Liver (tissue), 9 donors: ENCODE measurements around the gene PSMB9. TPM values are rescaled to one million over a fixed set of nuclear protein-coding genes. Genes with fewer than 3 reads are reported as not detected.

Experiments
- DNase-seq: peaks from one replicate; pipeline ENCODE4 v3.0.0-alpha.2; 2017; ENCODE audit warnings: low spot score
- H3K27ac ChIP-seq, 2 donors: one replicate each; pipeline ENCODE4 v1.7.0; 2013; ENCODE audit warnings: inconsistent platforms in 2 of 2, low read length in 2 of 2, control low read depth in 1 of 2, low read depth in 1 of 2, mild to moderate bottlenecking in 1 of 2
- H3K27me3 ChIP-seq, 4 donors: one replicate each; pipeline versions ENCODE4 v1.6.1 to v1.7.0; 2013; ENCODE audit warnings: low read length in 3 of 4, inconsistent platforms in 1 of 4, mild to moderate bottlenecking in 1 of 4, moderate library complexity in 1 of 4; ENCODE audit not compliant: control insufficient read depth in 4 of 4, insufficient read depth in 4 of 4
- H3K36me3 ChIP-seq, 4 donors: one replicate each; pipeline versions ENCODE4 v1.6.1 to v1.7.0; 2013; ENCODE audit warnings: low read length in 3 of 4, mild to moderate bottlenecking in 3 of 4, low read depth in 1 of 4, moderate library complexity in 1 of 4; ENCODE audit not compliant: control insufficient read depth in 4 of 4, insufficient read depth in 3 of 4
- H3K4me1 ChIP-seq, 4 donors: one replicate each; pipeline versions ENCODE4 v1.6.1 to v1.7.0; 2013; ENCODE audit warnings: low read length in 3 of 4, mild to moderate bottlenecking in 3 of 4, moderate library complexity in 1 of 4; ENCODE audit not compliant: control insufficient read depth in 4 of 4, insufficient read depth in 4 of 4
- H3K4me3 ChIP-seq, 3 donors: one replicate each; pipeline versions ENCODE4 v1.6.1 to v1.7.0; 2013; ENCODE audit warnings: low read length in 3 of 3, control low read depth in 1 of 3, low read depth in 1 of 3, mild to moderate bottlenecking in 1 of 3
- H3K9ac ChIP-seq, 2 donors: one replicate each; pipeline ENCODE4 v1.7.0; 2013; ENCODE audit warnings: low read length in 2 of 2, mild to moderate bottlenecking in 2 of 2, moderate library complexity in 2 of 2, control low read depth in 1 of 2, low read depth in 1 of 2
- H3K9me3 ChIP-seq, 4 donors: one replicate each; pipeline versions ENCODE4 v1.6.1 to v1.7.0; 2013; ENCODE audit warnings: low read length in 3 of 4; ENCODE audit not compliant: control insufficient read depth in 4 of 4
- CTCF ChIP-seq: fragments of 150-350 bp; IDR thresholded peaks from 2 replicates; pipeline ENCODE4 v1.5.1; 2017; ENCODE audit warnings: improper control_type of control experiment, low read depth, low read length; ENCODE audit not compliant: missing input control
- EGR1 ChIP-seq, 2 donors: IDR thresholded peaks; 2 replicates each; pipeline ENCODE4 v1.6.1; 2016 to 2018; ENCODE audit warnings: antibody characterized with exemption in 2 of 2, low read depth in 2 of 2
- FOXA1 ChIP-seq: IDR thresholded peaks from 2 replicates; pipeline ENCODE4 v1.6.1; 2016; ENCODE audit warnings: antibody characterized with exemption
- FOXA2 ChIP-seq: IDR thresholded peaks from 2 replicates; pipeline ENCODE4 v1.6.1; 2016; ENCODE audit warnings: antibody characterized with exemption
- GABPA ChIP-seq, 2 donors: IDR thresholded peaks in 1 of 2; conservative IDR thresholded peaks in 1 of 2; 2 replicates each; pipeline ENCODE4 v1.6.1; 2016; ENCODE audit warnings: antibody characterized with exemption in 2 of 2, mild to moderate bottlenecking in 1 of 2, moderate library complexity in 1 of 2
- HNF4A ChIP-seq, 2 donors: conservative IDR thresholded peaks; 2 replicates each; pipeline ENCODE4 v1.6.1; 2016; ENCODE audit warnings: antibody characterized with exemption in 2 of 2, mild to moderate bottlenecking in 2 of 2
- HNF4G ChIP-seq: IDR thresholded peaks from 2 replicates; pipeline ENCODE4 v1.6.1; 2016; ENCODE audit warnings: antibody characterized with exemption
- JUND ChIP-seq, 2 donors: IDR thresholded peaks; 2 replicates each; pipeline ENCODE4 v1.6.1; 2016; ENCODE audit warnings: antibody characterized with exemption in 2 of 2
- MAX ChIP-seq: IDR thresholded peaks from 2 replicates; pipeline ENCODE4 v1.6.1; 2016; ENCODE audit warnings: antibody characterized with exemption
- NR2F2 ChIP-seq: IDR thresholded peaks from 2 replicates; pipeline ENCODE4 v1.6.1; 2016; ENCODE audit warnings: antibody characterized with exemption
- RAD21 ChIP-seq, 2 donors: IDR thresholded peaks; 2 replicates each; pipeline ENCODE4 v1.6.1; 2016; ENCODE audit warnings: antibody characterized with exemption in 2 of 2, mild to moderate bottlenecking in 2 of 2
- RXRA ChIP-seq, 2 donors: IDR thresholded peaks; 2 replicates each; pipeline ENCODE4 v1.6.1; 2017 to 2018; ENCODE audit warnings: antibody characterized with exemption in 2 of 2, mild to moderate bottlenecking in 1 of 2
- SP1 ChIP-seq: IDR thresholded peaks from 2 replicates; pipeline ENCODE4 v1.6.1; 2018; ENCODE audit warnings: antibody characterized with exemption, mild to moderate bottlenecking
- TAF1 ChIP-seq: conservative IDR thresholded peaks from 2 replicates; pipeline ENCODE4 v1.6.1; 2016; ENCODE audit warnings: antibody characterized with exemption, mild to moderate bottlenecking
- YY1 ChIP-seq: IDR thresholded peaks from 2 replicates; pipeline ENCODE4 v1.6.1; 2016; ENCODE audit warnings: antibody characterized with exemption, mild to moderate bottlenecking
- ZBTB33 ChIP-seq: IDR thresholded peaks from 2 replicates; pipeline ENCODE4 v1.6.1; 2016; ENCODE audit warnings: antibody characterized with exemption
- WGBS: extraction: QIAGEN DNeasy Blood & Tissue Kit; methylation state at CpG from one replicate; pipeline ENCODE4 v1.1.7; 2013; 5-methylcytosine and 5-hydroxymethylcytosine counted together
- polyA plus RNA-seq, 2 donors: library from polyadenylated mRNA; stranded (reverse) in 1 of 2; unstranded in 1 of 2; fragments of 200-250 nt in 1 of 2; fragments of >200 nt in 1 of 2; fragmentation: Nextera tagmentation in 1 of 2; extraction: Ambion mirVana in 1 of 2; gene quantifications; one replicate each; pipeline versions ENCODE4 v1.2.1 to v1.2.3, GENCODE V29; 2013 to 2015
- total RNA-seq, 2 donors: library from RNA; depleted of rRNA; stranded (reverse); fragments of >200 nt; gene quantifications; one replicate each; pipeline ENCODE4 v1.2.3, GENCODE V29; 2014
- TF ChIP-seq, protein P1 (sequence below): IDR thresholded peaks from 2 replicates; pipeline ENCODE4 v1.6.1; 2016; ENCODE audit warnings: antibody characterized with exemption, mild to moderate bottlenecking
- TF ChIP-seq, protein P2 (sequence below): IDR thresholded peaks from 2 replicates; pipeline ENCODE4 v1.6.1; 2016; ENCODE audit warnings: antibody characterized with exemption
- donor health status: healthy.
- donor health status: healthy.
- donor health status: healthy.
- donor health status: healthy.
- donor health status: healthy.

Gene PSMB9
- total and polyA plus RNA-seq, 4 donors, result 11.7 to 31.6 (median 20.2) TPM

GRCh38 chr6:32807020-32807580, 46.9 kb upstream of the PSMB9 start:
- Histone ChIP-seq H3K9me3 (no peaks in the 10 kb centered on the region), H3K27ac (no peak overlapping the region)
- 82% methylated on average over 5 of the region's 5 CpGs for WGBS

More at GRCh38 chr6:32807020-32807580, 46.9 kb upstream of the PSMB9 start:
- DNase-seq, result no peak
- Histone ChIP-seq H3K9ac (no peak overlapping the region), H3K36me3 (no peaks in the 10 kb centered on the region), H3K4me3 (no peak overlapping the region), H3K27me3 (no peaks in the 10 kb centered on the region), H3K4me1 (no peaks in the 10 kb centered on the region)
- no peak for TF ChIP-seq MAX
- TF ChIP-seq, protein P1, sequence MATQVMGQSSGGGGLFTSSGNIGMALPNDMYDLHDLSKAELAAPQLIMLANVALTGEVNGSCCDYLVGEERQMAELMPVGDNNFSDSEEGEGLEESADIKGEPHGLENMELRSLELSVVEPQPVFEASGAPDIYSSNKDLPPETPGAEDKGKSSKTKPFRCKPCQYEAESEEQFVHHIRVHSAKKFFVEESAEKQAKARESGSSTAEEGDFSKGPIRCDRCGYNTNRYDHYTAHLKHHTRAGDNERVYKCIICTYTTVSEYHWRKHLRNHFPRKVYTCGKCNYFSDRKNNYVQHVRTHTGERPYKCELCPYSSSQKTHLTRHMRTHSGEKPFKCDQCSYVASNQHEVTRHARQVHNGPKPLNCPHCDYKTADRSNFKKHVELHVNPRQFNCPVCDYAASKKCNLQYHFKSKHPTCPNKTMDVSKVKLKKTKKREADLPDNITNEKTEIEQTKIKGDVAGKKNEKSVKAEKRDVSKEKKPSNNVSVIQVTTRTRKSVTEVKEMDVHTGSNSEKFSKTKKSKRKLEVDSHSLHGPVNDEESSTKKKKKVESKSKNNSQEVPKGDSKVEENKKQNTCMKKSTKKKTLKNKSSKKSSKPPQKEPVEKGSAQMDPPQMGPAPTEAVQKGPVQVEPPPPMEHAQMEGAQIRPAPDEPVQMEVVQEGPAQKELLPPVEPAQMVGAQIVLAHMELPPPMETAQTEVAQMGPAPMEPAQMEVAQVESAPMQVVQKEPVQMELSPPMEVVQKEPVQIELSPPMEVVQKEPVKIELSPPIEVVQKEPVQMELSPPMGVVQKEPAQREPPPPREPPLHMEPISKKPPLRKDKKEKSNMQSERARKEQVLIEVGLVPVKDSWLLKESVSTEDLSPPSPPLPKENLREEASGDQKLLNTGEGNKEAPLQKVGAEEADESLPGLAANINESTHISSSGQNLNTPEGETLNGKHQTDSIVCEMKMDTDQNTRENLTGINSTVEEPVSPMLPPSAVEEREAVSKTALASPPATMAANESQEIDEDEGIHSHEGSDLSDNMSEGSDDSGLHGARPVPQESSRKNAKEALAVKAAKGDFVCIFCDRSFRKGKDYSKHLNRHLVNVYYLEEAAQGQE, result no peak
- TF ChIP-seq YY1, result no peak
- no peak for TF ChIP-seq GABPA (IDR thresholded peaks at IDR 0.05 in 1 of 2, conservative IDR thresholded peaks at IDR 0.05 in 1 of 2)
- no peak for TF ChIP-seq FOXA1
- TF ChIP-seq EGR1 (IDR thresholded peaks at IDR 0.05; ENCODE audit: low read depth in 2 of 2), result no peak
- TF ChIP-seq TAF1, result no peak
- TF ChIP-seq SP1, result no peak
- TF ChIP-seq HNF4G, result no peak
- TF ChIP-seq JUND (IDR thresholded peaks at IDR 0.05), result no peak
- no peak for TF ChIP-seq FOXA2
- no peak for TF ChIP-seq CTCF
- no peak for TF ChIP-seq ZBTB33
- TF ChIP-seq HNF4A (conservative IDR thresholded peaks at IDR 0.05), result no peak
- TF ChIP-seq, protein P2, sequence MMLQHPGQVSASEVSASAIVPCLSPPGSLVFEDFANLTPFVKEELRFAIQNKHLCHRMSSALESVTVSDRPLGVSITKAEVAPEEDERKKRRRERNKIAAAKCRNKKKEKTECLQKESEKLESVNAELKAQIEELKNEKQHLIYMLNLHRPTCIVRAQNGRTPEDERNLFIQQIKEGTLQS, result no peak
- no peak for TF ChIP-seq NR2F2
- no peak for TF ChIP-seq RXRA (IDR thresholded peaks at IDR 0.05)
- TF ChIP-seq RAD21 (IDR thresholded peaks at IDR 0.05), result no peak
